PC-3 (cell line): ENCODE measurements around the gene SPTSSB. TPM values are rescaled to one million over a fixed set of nuclear protein-coding genes. Genes with fewer than 3 reads are reported as not detected.

Experiments used
- ATAC-seq: fragments of 200-7000 bp; cut with Tn5 transposase; 2 replicates; pipeline ENCODE4 v1.9.1; 2020; ENCODE audit warnings: mild to moderate bottlenecking, moderate library complexity
- BruUV-seq: library from RNA; stranded (reverse); fragments of 400-500 nt; replicated peaks from 2 replicates; lab custom pipeline; 2021; lab: Mats Ljungman, UMichigan
- CTCF ChIA-PET: fragments of 300-600 bp; sonication (Branson Sonifier 250); formaldehyde crosslinking; loops from one replicate; lab custom pipeline; 2022; ENCODE audit warnings: antibody characterized with exemption; lab: Charles Lee
- POLR2A ChIA-PET: fragments of 300-600 bp; sonication (Branson Sonifier 250); formaldehyde crosslinking; loops from one replicate; lab custom pipeline; 2022; ENCODE audit warnings: antibody characterized with exemption; ENCODE audit not compliant: unreplicated experiment; lab: Charles Lee
- DNase-seq: peaks from one replicate; pipeline ENCODE4 v3.0.0-alpha.2; 2015
- H2AFZ ChIP-seq: fragments of 300-600 bp; sonication (generic); 2 replicates; pipeline ENCODE4 v1.6.0; 2016; ENCODE audit warnings: antibody characterized with exemption, low read length
- H3F3A ChIP-seq: fragments of 300-600 bp; sonication (generic); one replicate; pipeline ENCODE4 v1.6.0; 2017; ENCODE audit warnings: antibody characterized with exemption, low read length, control low read depth, mild to moderate bottlenecking; ENCODE audit not compliant: unreplicated experiment
- H3K27ac ChIP-seq: fragments of 300-600 bp; sonication (generic); 2 replicates; pipeline ENCODE4 v1.5.1; 2016; ENCODE audit warnings: mild to moderate bottlenecking, low read length
- H3K27me3 ChIP-seq: fragments of 300-600 bp; sonication (generic); 2 replicates; pipeline ENCODE4 v1.6.1; 2016; ENCODE audit warnings: low read length, mixed read lengths
- H3K36me3 ChIP-seq: fragments of 300-600 bp; sonication (generic); 2 replicates; pipeline ENCODE4 v1.6.1; 2016; ENCODE audit warnings: low read depth, mixed run types, low read length, mixed read lengths
- H3K4me1 ChIP-seq: fragments of 300-600 bp; sonication (generic); 2 replicates; pipeline ENCODE4 v1.5.1; 2016; ENCODE audit warnings: low read length; ENCODE audit not compliant: insufficient read depth
- H3K4me2 ChIP-seq: fragments of 300-600 bp; sonication (generic); 2 replicates; pipeline ENCODE4 v1.6.0; 2016; ENCODE audit warnings: low read length
- H3K4me3 ChIP-seq: fragments of 300-600 bp; sonication (generic); 2 replicates; pipeline ENCODE4 v1.5.1; 2016; ENCODE audit warnings: mild to moderate bottlenecking, low read length, mixed read lengths
- H3K79me2 ChIP-seq: fragments of 300-600 bp; sonication (generic); 2 replicates; pipeline ENCODE4 v1.6.1; 2017; ENCODE audit warnings: low read length, mixed read lengths
- H3K9ac ChIP-seq: fragments of 300-600 bp; sonication (generic); 2 replicates; pipeline ENCODE4 v1.6.0; 2016; ENCODE audit warnings: mild to moderate bottlenecking, low read length
- H3K9me2 ChIP-seq: fragments of 300-600 bp; sonication (generic); replicated peaks from 2 replicates; pipeline ENCODE4 v1.6.1; 2016; ENCODE audit warnings: mixed run types, low read length, mixed read lengths
- H3K9me3 ChIP-seq: fragments of 300-600 bp; sonication (generic); 2 replicates; pipeline ENCODE4 v1.6.1; 2016; ENCODE audit warnings: low read length, mixed read lengths
- H4K20me1 ChIP-seq: fragments of 300-600 bp; sonication (generic); 2 replicates; pipeline ENCODE4 v1.6.1; 2016; ENCODE audit warnings: low read length, mixed read lengths
- EZH2 ChIP-seq: fragments of 300-600 bp; sonication (generic); IDR thresholded peaks from one replicate; pipeline ENCODE4 v1.6.1; 2017; ENCODE audit warnings: antibody characterized with exemption, mild to moderate bottlenecking, low read length; ENCODE audit not compliant: unreplicated experiment
- EZH2phosphoT487 ChIP-seq: fragments of 300-600 bp; sonication (generic); IDR thresholded peaks from 2 replicates; pipeline ENCODE4 v1.6.1; 2018; ENCODE audit warnings: mild to moderate bottlenecking, antibody characterized with exemption, low read length, borderline replicate concordance
- intact Hi-C: fragments of 100-400 bp; cut with micrococcal nuclease; formaldehyde crosslinking; loops from 2 replicates; pipeline ENCODE4 v1.9.0; 2023
- total RNA-seq: library from RNA; depleted of rRNA; stranded (reverse); fragments of >200 nt; gene quantifications from 2 replicates; pipeline ENCODE4 v1.2.3, GENCODE V29; 2014
- TF ChIP-seq, protein P1 (sequence below): fragments of 300-600 bp; sonication (generic); conservative IDR thresholded peaks from 2 replicates; pipeline ENCODE4 v1.5.1; 2017; ENCODE audit warnings: antibody characterized with exemption, low read depth, mild to moderate bottlenecking, low read length

The SPTSSB gene
- total RNA-seq, 1 experiment from 2014 or later = 78.0 TPM

GRCh38 chr3:161389445-161390035, 18.2 kb upstream of the SPTSSB start:
- Histone ChIP-seq H3K4me2 (no peak overlapping the region), H3K27me3 (no peaks in the 10 kb centered on the region), H3K36me3 (no peaks in the 10 kb centered on the region), H3K9ac (no peak overlapping the region), H3K27ac (peak overlapping the region; percentile 51), H3K9me2 (no peaks in the 10 kb centered on the region), H3K9me3 (no peaks in the 10 kb centered on the region), H3K4me1 (peaks cover 12% of the 10 kb centered on the region), H2AFZ (no peak overlapping the region), H3K4me3 (no peak overlapping the region), H4K20me1 (no peaks in the 10 kb centered on the region), H3F3A (no peaks in the 10 kb centered on the region), H3K79me2 (no peaks in the 10 kb centered on the region)
- TF ChIP-seq, protein P1, sequence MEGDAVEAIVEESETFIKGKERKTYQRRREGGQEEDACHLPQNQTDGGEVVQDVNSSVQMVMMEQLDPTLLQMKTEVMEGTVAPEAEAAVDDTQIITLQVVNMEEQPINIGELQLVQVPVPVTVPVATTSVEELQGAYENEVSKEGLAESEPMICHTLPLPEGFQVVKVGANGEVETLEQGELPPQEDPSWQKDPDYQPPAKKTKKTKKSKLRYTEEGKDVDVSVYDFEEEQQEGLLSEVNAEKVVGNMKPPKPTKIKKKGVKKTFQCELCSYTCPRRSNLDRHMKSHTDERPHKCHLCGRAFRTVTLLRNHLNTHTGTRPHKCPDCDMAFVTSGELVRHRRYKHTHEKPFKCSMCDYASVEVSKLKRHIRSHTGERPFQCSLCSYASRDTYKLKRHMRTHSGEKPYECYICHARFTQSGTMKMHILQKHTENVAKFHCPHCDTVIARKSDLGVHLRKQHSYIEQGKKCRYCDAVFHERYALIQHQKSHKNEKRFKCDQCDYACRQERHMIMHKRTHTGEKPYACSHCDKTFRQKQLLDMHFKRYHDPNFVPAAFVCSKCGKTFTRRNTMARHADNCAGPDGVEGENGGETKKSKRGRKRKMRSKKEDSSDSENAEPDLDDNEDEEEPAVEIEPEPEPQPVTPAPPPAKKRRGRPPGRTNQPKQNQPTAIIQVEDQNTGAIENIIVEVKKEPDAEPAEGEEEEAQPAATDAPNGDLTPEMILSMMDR = no peak
- TF ChIP-seq EZH2phosphoT487 = no peak
- TF ChIP-seq EZH2 = no peak
- ChIA-PET CTCF (no interaction called here), POLR2A (interaction anchor here (0.6 kb wide), 1 partner anchor 21 kb away, joined by 3 read pairs; no protein-coding TSS in a partner anchor)
- ATAC-seq (no peak), DNase-seq (no peak)
- intact Hi-C loops = loop anchor here (2.0 kb wide), 1 partner anchor 17 kb away; no protein-coding TSS in a partner anchor
- BruUV-seq = no TSS peak

GRCh38 chr3:161388855-161389254, 17.5 kb upstream of the SPTSSB start:
- CTCF ChIA-PET = no interaction called here
- Histone ChIP-seq H3K9me2 (no peaks in the 10 kb centered on the region), H3K9ac (no peak overlapping the region), H3F3A (no peaks in the 10 kb centered on the region), H2AFZ (no peak overlapping the region), H3K4me3 (no peak overlapping the region), H4K20me1 (no peaks in the 10 kb centered on the region), H3K4me2 (no peak overlapping the region), H3K9me3 (no peaks in the 10 kb centered on the region), H3K27ac (peak overlapping the region; percentile 51), H3K79me2 (no peaks in the 10 kb centered on the region), H3K27me3 (no peaks in the 10 kb centered on the region), H3K36me3 (no peaks in the 10 kb centered on the region), H3K4me1 (peaks cover 12% of the 10 kb centered on the region)
- intact Hi-C loops = loop anchor here (2.0 kb wide), 1 partner anchor 16 kb away; no protein-coding TSS in a partner anchor
- DNase-seq (peak; percentile 60), ATAC-seq (peak; percentile 96)
- POLR2A ChIA-PET = interaction anchor here (0.6 kb wide), 1 partner anchor 21 kb away, joined by 3 read pairs; no protein-coding TSS in a partner anchor
- no TSS peak for BruUV-seq
- TF ChIP-seq EZH2phosphoT487 (no peak), EZH2 (no peak)
- TF ChIP-seq, protein P1 = no peak
